ENCODE data around the gene TBC1D16.

TBC1D16 gene

DNA sequence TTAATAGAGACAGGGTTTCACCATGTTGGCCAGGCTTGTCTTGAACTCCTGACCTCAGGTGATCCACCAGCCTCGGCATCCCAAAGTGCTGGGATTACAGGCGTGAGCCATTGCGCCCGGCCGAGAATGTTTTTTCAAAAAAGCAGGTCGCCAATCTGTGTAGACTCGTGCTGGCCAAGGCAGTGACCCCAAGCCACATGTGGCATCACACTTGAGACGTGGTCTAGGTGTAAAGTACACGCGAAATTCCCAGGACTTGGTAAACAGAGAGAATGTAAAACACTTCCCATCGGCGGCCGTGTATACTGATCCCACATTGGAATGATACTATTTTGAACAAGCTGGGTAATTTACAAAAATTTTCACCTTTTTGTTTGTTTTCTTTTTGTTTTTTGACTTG lies 41.1 kb downstream of the TBC1D16 start:
- TF ChIP-seq, protein P1, sequence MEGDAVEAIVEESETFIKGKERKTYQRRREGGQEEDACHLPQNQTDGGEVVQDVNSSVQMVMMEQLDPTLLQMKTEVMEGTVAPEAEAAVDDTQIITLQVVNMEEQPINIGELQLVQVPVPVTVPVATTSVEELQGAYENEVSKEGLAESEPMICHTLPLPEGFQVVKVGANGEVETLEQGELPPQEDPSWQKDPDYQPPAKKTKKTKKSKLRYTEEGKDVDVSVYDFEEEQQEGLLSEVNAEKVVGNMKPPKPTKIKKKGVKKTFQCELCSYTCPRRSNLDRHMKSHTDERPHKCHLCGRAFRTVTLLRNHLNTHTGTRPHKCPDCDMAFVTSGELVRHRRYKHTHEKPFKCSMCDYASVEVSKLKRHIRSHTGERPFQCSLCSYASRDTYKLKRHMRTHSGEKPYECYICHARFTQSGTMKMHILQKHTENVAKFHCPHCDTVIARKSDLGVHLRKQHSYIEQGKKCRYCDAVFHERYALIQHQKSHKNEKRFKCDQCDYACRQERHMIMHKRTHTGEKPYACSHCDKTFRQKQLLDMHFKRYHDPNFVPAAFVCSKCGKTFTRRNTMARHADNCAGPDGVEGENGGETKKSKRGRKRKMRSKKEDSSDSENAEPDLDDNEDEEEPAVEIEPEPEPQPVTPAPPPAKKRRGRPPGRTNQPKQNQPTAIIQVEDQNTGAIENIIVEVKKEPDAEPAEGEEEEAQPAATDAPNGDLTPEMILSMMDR (IDR thresholded peaks at IDR 0.05) = no peak

DNA sequence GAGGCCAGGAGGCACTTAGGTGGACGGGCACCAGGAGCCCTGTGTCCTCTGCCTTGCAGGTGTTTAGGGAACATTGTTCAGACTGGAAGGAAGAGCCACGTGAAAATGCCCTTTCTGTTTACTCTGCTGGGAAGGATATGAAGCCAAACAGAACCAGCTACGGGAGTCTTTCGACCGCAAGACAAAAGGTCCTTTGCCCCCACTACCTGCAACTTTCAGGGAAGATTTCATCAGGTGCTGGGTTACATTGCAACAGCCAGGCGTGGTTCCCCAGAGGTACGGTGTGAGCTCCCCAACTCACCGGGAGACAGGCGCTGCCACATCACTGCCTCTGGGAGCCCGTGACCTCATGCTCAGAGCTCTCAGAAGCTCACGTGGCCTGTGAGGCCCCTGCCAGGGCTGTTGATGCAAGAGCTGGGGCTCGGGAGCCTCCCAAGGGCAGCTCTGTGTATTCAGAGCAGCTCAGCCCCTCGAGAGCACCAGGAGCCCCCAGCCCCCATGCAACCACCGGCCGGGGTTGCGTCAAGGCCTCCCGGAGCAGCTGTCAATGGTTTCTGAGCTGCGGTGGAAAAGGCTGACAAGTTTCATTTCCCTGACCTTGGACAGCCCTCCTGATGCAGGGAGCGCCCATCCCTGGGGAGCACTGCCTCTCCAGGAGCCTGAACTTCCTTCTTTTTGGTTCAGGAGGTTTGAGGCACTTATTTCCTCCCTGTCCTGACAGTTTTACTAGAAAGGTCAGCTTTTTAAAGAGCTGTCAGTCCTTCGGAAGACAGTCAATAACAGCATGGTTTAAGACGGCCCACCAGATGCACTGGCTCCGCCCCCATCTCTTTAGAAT lies 42.1 kb downstream of the TBC1D16 start:
- TF ChIP-seq, protein P1 (IDR thresholded peaks at IDR 0.05) = no peak

DNA sequence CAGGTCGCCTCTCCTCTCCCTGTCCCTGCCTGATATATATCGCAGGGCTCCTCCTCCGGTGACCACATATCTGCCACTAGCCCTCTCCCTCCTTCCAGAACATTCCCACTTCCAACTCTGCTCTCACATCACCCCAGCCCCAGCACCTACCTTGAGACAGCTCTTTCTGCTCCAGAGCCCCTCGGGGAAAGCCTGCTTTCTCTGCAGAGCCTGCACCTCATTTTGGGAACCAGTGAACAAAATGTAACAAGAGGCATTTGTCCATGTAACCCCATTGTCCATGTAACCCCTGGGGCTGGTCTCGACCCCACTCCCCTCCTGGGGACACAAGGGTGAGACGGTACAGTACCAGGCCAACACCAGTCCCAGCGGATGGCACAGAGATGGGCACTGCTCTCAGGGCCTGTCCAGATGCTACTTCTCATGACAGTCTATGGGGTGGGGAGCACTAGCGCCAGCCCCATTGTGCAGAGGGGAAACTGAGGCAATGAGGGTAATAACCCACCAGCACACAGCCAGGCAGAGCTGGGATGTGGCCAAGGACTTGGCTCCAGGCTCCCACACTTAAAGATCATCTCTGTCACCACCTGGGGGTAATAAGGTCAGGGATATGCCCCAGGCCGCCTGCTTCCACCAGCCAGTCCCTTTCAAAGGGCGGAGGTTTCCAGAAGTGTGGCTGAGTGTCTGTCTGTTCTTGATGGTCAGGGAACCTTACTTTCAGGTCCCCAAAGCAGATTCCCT lies 42.9 kb downstream of the TBC1D16 start:
- TF ChIP-seq, protein P1 (IDR thresholded peaks at IDR 0.05) = no peak

DNA sequence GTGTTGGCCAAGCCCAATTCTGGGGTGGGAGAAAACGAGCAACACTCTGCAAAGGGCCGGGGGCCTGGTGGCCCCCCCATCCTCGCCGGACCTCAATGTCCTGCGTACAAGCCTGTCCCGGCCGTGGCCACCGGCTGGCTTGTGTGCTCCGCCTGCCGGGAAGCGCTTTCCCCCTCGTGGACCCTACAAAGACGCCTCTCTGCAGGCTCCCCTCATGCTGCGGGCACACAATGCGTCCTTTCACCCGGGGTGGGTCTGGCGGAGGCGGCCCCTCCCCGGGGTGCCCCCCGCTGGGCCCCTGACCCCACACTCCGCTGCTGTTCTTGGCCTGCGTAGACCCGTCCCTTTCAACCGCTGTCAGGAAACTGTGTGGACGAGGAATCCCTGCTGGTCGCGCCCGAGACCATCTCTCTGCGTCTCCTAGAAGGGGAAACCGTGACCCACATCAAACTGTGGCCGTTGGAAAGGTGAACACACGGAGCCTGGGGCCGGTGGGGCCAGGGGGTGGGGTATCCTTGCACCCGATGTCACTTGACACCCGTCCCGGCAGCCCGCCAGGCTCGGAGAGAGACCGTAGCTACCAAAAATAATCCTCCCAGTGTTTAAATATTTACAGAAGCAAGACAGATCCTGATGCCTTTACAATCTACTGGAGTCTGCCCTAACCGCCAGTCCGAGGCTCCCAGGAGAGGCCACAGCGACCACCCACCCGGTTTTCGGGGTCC lies 43.6 kb downstream of the TBC1D16 start:
- TF ChIP-seq, protein P1 (IDR thresholded peaks at IDR 0.05) = 0 out of 2 replicates have a peak, but pooled peaks have one; percentile 14

DNA sequence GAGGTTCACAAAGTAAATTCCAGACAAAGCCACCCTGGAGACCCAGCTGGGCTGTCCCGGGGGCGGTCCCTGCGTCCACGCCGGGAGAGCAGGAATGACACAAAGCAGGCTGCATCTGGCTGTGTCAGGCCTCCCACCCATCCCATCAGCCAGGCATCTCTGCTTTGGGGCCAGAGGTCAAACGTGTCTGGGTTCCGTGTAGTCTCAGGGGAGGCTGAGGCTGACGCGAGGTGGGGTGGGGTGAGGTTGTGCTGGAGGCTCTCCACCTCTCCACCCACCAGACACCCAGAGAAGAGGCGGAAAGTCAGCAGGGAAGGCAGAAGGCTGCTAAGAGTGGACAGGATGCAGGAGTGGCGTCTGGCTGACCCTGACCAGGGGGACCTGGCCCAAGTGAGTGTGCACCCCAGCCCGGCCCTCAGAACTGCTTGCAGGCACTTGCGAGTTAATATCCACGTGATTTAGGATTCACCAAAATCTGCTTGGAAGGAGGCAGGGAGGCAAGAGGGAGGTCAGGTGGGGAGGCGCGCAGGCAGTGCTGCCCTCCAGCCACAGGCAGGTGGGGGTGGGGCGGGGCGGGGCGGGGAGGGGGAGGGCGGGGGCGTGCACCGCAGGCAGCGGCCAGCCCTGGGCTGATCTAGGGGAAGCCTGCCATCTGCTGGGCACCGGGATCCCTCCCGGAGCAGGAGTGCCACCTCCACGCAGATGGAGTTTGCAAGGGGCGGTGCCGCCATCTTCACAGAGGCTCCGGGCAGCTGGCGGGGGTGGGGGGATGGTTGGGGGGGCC lies 44.3 kb downstream of the TBC1D16 start:
- TF ChIP-seq, protein P1 (IDR thresholded peaks at IDR 0.05) = peak; percentile 55

DNA sequence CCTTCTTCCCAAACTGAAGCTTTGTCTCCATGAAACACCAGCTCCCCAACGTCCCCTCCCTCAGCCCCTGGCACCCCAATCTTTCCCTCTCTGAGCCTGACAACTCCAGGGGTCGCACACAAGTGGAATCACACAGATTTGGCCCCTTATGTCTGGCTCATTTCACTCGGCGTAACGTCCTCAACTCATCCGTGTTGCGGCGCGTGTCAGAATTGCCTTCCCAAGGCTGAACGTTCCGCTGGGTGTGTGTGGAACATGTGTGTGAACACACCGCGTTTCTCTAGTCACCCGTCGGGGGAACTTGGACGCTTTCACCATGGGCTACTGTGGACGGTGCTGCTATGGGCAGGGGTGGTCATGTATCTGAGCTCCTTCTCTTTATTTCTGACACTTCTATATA lies 45.0 kb downstream of the TBC1D16 start:
- TF ChIP-seq, protein P1 (IDR thresholded peaks at IDR 0.05) = no peak
